GM23338 (cell line): ENCODE data around the gene ZNF264. TPM values are rescaled to one million over a fixed set of nuclear protein-coding genes. Genes with fewer than 3 reads are reported as not detected.
A peak's percentile ranks its signal among the peaks of the same experiment; 100 is the strongest.
"Not testable (repeated sequence)": the region's sequence is repeated elsewhere in the genome, so short reads cannot be mapped to it uniquely, and the experiment has no call there.

ENCODE experiments used
- ATAC-seq: fragments of 200-7000 bp; cut with Tn5 transposase; 3 replicates; pipeline ENCODE4 v1.9.1; 2020
- DNase-seq: peaks from one replicate; pipeline ENCODE4 v3.0.0-alpha.2; 2015; ENCODE audit warnings: low spot score
- H2AFZ ChIP-seq: fragments of 200-600 bp; sonication (generic); 2 replicates; pipeline ENCODE4 v1.8.0; 2016; ENCODE audit warnings: antibody characterized with exemption, mild to moderate bottlenecking, moderate library complexity
- H3F3A ChIP-seq: fragments of 200-600 bp; sonication (generic); replicated peaks from 2 replicates; pipeline ENCODE4 v1.8.0; 2017; ENCODE audit warnings: antibody characterized with exemption, mixed run types, low read depth
- H3K27ac ChIP-seq: fragments of 200-600 bp; sonication (generic); 2 replicates; pipeline ENCODE4 v1.6.1; 2016; ENCODE audit warnings: low read depth
- H3K27me3 ChIP-seq: fragments of 200-600 bp; sonication (generic); 2 replicates; pipeline ENCODE4 v1.8.0; 2016; ENCODE audit warnings: mild to moderate bottlenecking, mixed run types, moderate library complexity; ENCODE audit not compliant: insufficient read depth
- H3K36me3 ChIP-seq: fragments of 200-600 bp; sonication (generic); 2 replicates; pipeline ENCODE4 v1.8.0; 2016; ENCODE audit warnings: mild to moderate bottlenecking; ENCODE audit not compliant: insufficient read depth
- H3K4me1 ChIP-seq: fragments of 200-600 bp; sonication (generic); 2 replicates; pipeline ENCODE4 v1.8.0; 2016; ENCODE audit warnings: mild to moderate bottlenecking, moderate library complexity; ENCODE audit not compliant: insufficient read depth
- H3K4me2 ChIP-seq: fragments of 200-600 bp; sonication (generic); 2 replicates; pipeline ENCODE4 v1.7.1; 2017; ENCODE audit warnings: mixed run types
- H3K4me3 ChIP-seq: fragments of 200-600 bp; sonication (generic); 2 replicates; pipeline ENCODE4 v1.6.1; 2016; ENCODE audit warnings: mixed run types
- H3K79me2 ChIP-seq: fragments of 200-600 bp; sonication (generic); replicated peaks from 2 replicates; pipeline ENCODE4 v1.8.0; 2017; ENCODE audit warnings: mild to moderate bottlenecking; ENCODE audit not compliant: insufficient read depth
- H3K9me2 ChIP-seq: fragments of 200-600 bp; sonication (generic); 2 replicates; pipeline ENCODE4 v1.8.0; 2017; ENCODE audit not compliant: insufficient read depth
- H4K20me1 ChIP-seq: fragments of 200-600 bp; sonication (generic); replicated peaks from 2 replicates; pipeline ENCODE4 v1.8.0; 2017; ENCODE audit warnings: mild to moderate bottlenecking; ENCODE audit not compliant: insufficient read depth
- H3K27ac Mint-ChIP-seq: 2 replicates; pipeline ENCODE4 v1.8.0; 2020; ENCODE audit warnings: inconsistent platforms, mild to moderate bottlenecking, moderate library complexity, mixed read lengths
- H3K27me3 Mint-ChIP-seq: 3 replicates; pipeline ENCODE4 v1.8.0; 2022; ENCODE audit warnings: low read depth, mild to moderate bottlenecking, moderate library complexity, mixed read lengths, inconsistent platforms; ENCODE audit not compliant: insufficient read depth, poor library complexity
- H3K36me3 Mint-ChIP-seq: 3 replicates; pipeline ENCODE4 v1.8.0; 2021; ENCODE audit warnings: low read depth, mild to moderate bottlenecking, inconsistent platforms, moderate library complexity, mixed read lengths
- H3K4me1 Mint-ChIP-seq: 3 replicates; pipeline ENCODE4 v1.8.0; 2020; ENCODE audit warnings: mild to moderate bottlenecking, inconsistent platforms, mixed read lengths
- H3K4me3 Mint-ChIP-seq: 3 replicates; pipeline ENCODE4 v1.8.0; 2021; ENCODE audit warnings: moderate library complexity, mild to moderate bottlenecking, inconsistent platforms, mixed read lengths
- H3K9me3 Mint-ChIP-seq: 3 replicates; pipeline ENCODE4 v1.8.0; 2020; ENCODE audit warnings: moderate library complexity, mild to moderate bottlenecking, inconsistent platforms, mixed read lengths
- CREB1 ChIP-seq: fragments of 250-450 bp; sonication (Bioruptor Pico); IDR thresholded peaks from 2 replicates; pipeline ENCODE4 v1.5.0; 2020; ENCODE audit warnings: low read depth, mild to moderate bottlenecking, moderate library complexity
- EZH2 ChIP-seq: fragments of 200-600 bp; sonication (generic); IDR thresholded peaks from one replicate; pipeline ENCODE4 v1.8.0; 2017; ENCODE audit warnings: antibody characterized with exemption, mild to moderate bottlenecking, low read depth; ENCODE audit not compliant: unreplicated experiment
- EZH2phosphoT487 ChIP-seq: fragments of 200-600 bp; sonication (generic); IDR thresholded peaks from one replicate; pipeline ENCODE4 v1.8.1; 2018; ENCODE audit warnings: antibody characterized with exemption; ENCODE audit not compliant: unreplicated experiment
- JUNB ChIP-seq: IDR thresholded peaks from one replicate; pipeline ENCODE4 v1.6.1; 2016; ENCODE audit warnings: antibody characterized with exemption; ENCODE audit not compliant: unreplicated experiment
- NANOG ChIP-seq: IDR thresholded peaks from 2 replicates; pipeline ENCODE4 v1.6.1; 2016; ENCODE audit warnings: antibody characterized with exemption, borderline replicate concordance
- REST ChIP-seq: IDR thresholded peaks from one replicate; pipeline ENCODE4 v1.6.1; 2018; ENCODE audit warnings: antibody characterized with exemption; ENCODE audit not compliant: unreplicated experiment
- ZNF331 ChIP-seq: fragments of 250-450 bp; sonication (Bioruptor Pico); IDR thresholded peaks from 2 replicates; pipeline ENCODE4 v1.5.0; 2020; ENCODE audit warnings: low read depth, mild to moderate bottlenecking, moderate library complexity
- polyA plus RNA-seq: library from polyadenylated mRNA; unstranded; fragments of >200 nt; fragmentation: Nextera tagmentation; extraction: Ambion mirVana; gene quantifications from 2 replicates; pipeline ENCODE4 v1.2.1, GENCODE V29; 2016
- total RNA-seq: library from RNA; depleted of rRNA; stranded (reverse); fragments of >200 nt; shearing (Covaris generic); gene quantifications from 2 replicates; pipeline ENCODE4 v1.2.3, GENCODE V29; 2014
- TF ChIP-seq, protein P1 (sequence below): IDR thresholded peaks from 2 replicates; pipeline ENCODE4 v1.6.1; 2016; ENCODE audit warnings: antibody characterized with exemption
- TF ChIP-seq, protein P2 (sequence below): fragments of 250-450 bp; sonication (Bioruptor Pico); IDR thresholded peaks from 2 replicates; pipeline ENCODE4 v1.5.0; 2020; ENCODE audit warnings: mild to moderate bottlenecking, moderate library complexity

ZNF264 gene
- total and polyA plus RNA-seq, 2 experiments from 2014 or later = 4.0 to 25.9 TPM

DNA sequence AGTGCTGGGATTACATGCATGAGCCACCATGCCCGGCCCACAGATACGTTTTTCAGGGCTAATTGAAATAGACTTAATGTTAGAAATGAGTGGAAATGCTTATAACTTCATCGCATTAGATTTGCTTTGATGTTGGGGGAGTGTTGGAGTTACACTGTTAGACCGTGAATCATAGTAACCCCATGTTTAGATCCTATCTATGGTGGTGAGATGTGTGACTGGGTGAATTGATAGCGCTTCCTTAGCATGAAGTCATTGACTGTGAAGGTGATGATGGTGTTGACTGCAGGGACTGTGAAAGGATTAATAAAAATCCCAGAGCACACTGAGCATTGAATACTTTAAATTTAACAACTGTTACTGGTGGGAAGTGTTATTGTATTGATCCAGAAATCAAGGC, 1.7 kb downstream of the ZNF264 start (continued):
- no peak for TF ChIP-seq CREB1 (CRISPR knock-in tag)
- no peak for TF ChIP-seq NANOG
- TF ChIP-seq, protein P1, sequence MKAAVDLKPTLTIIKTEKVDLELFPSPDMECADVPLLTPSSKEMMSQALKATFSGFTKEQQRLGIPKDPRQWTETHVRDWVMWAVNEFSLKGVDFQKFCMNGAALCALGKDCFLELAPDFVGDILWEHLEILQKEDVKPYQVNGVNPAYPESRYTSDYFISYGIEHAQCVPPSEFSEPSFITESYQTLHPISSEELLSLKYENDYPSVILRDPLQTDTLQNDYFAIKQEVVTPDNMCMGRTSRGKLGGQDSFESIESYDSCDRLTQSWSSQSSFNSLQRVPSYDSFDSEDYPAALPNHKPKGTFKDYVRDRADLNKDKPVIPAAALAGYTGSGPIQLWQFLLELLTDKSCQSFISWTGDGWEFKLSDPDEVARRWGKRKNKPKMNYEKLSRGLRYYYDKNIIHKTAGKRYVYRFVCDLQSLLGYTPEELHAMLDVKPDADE = no peak
- no peak for TF ChIP-seq ZNF331 (CRISPR knock-in tag)
- no peak for TF ChIP-seq JUNB
- no peak for TF ChIP-seq EZH2phosphoT487
- TF ChIP-seq REST = no peak

GRCh38 chr19:57197874-57198273, 6.6 kb downstream of the ZNF264 start:
- not testable (repeated sequence) for H3K4me3 Mint-ChIP-seq, H3K27me3 ChIP-seq, H3K36me3 ChIP-seq, H3K4me2 ChIP-seq, H3K9me2 ChIP-seq, H3K27ac Mint-ChIP-seq, H4K20me1 ChIP-seq, DNase-seq, H3F3A ChIP-seq, ATAC-seq, H3K27ac ChIP-seq, H2AFZ ChIP-seq, H3K4me3 ChIP-seq, H3K4me1 ChIP-seq, H3K27me3 Mint-ChIP-seq, H3K4me1 Mint-ChIP-seq, H3K9me3 Mint-ChIP-seq
- H3K36me3 Mint-ChIP-seq = peaks cover 46% of the 10 kb centered on the region
- H3K79me2 ChIP-seq = peaks cover 23% of the 10 kb centered on the region

- no peak overlapping the region for H3K4me2 ChIP-seq
- H3K36me3 ChIP-seq = peaks cover 4% of the 10 kb centered on the region; the same call in 1 of the 2 replicates
- no peak overlapping the region for H3K4me3 Mint-ChIP-seq
- peaks cover 6% of the 10 kb centered on the region for H3K27me3 Mint-ChIP-seq
- peaks cover 31% of the 10 kb centered on the region for H3K36me3 Mint-ChIP-seq
- peaks cover 17% of the 10 kb centered on the region for H3K79me2 ChIP-seq
- no peaks in the 10 kb centered on the region for H3K9me2 ChIP-seq
- no peak overlapping the region for H2AFZ ChIP-seq
- no peak for DNase-seq
- no peaks in the 10 kb centered on the region; the same call in 1 of the 2 replicates for H4K20me1 ChIP-seq
- no peaks in the 10 kb centered on the region for H3K4me1 Mint-ChIP-seq
- H3F3A ChIP-seq = no peaks in the 10 kb centered on the region
- H3K4me1 ChIP-seq = no peaks in the 10 kb centered on the region
- no peak overlapping the region for H3K4me3 ChIP-seq
- no peak for ATAC-seq
- 0 out of 2 replicates have a peak overlapping the region, but pooled peaks have one; percentile 65 for H3K27ac Mint-ChIP-seq
- H3K9me3 Mint-ChIP-seq = no peaks in the 10 kb centered on the region; the same call in 2 of the 3 replicates
- H3K27me3 ChIP-seq = no peaks in the 10 kb centered on the region
- no peak overlapping the region for H3K27ac ChIP-seq
- no peak for TF ChIP-seq EZH2
- TF ChIP-seq, protein P2, sequence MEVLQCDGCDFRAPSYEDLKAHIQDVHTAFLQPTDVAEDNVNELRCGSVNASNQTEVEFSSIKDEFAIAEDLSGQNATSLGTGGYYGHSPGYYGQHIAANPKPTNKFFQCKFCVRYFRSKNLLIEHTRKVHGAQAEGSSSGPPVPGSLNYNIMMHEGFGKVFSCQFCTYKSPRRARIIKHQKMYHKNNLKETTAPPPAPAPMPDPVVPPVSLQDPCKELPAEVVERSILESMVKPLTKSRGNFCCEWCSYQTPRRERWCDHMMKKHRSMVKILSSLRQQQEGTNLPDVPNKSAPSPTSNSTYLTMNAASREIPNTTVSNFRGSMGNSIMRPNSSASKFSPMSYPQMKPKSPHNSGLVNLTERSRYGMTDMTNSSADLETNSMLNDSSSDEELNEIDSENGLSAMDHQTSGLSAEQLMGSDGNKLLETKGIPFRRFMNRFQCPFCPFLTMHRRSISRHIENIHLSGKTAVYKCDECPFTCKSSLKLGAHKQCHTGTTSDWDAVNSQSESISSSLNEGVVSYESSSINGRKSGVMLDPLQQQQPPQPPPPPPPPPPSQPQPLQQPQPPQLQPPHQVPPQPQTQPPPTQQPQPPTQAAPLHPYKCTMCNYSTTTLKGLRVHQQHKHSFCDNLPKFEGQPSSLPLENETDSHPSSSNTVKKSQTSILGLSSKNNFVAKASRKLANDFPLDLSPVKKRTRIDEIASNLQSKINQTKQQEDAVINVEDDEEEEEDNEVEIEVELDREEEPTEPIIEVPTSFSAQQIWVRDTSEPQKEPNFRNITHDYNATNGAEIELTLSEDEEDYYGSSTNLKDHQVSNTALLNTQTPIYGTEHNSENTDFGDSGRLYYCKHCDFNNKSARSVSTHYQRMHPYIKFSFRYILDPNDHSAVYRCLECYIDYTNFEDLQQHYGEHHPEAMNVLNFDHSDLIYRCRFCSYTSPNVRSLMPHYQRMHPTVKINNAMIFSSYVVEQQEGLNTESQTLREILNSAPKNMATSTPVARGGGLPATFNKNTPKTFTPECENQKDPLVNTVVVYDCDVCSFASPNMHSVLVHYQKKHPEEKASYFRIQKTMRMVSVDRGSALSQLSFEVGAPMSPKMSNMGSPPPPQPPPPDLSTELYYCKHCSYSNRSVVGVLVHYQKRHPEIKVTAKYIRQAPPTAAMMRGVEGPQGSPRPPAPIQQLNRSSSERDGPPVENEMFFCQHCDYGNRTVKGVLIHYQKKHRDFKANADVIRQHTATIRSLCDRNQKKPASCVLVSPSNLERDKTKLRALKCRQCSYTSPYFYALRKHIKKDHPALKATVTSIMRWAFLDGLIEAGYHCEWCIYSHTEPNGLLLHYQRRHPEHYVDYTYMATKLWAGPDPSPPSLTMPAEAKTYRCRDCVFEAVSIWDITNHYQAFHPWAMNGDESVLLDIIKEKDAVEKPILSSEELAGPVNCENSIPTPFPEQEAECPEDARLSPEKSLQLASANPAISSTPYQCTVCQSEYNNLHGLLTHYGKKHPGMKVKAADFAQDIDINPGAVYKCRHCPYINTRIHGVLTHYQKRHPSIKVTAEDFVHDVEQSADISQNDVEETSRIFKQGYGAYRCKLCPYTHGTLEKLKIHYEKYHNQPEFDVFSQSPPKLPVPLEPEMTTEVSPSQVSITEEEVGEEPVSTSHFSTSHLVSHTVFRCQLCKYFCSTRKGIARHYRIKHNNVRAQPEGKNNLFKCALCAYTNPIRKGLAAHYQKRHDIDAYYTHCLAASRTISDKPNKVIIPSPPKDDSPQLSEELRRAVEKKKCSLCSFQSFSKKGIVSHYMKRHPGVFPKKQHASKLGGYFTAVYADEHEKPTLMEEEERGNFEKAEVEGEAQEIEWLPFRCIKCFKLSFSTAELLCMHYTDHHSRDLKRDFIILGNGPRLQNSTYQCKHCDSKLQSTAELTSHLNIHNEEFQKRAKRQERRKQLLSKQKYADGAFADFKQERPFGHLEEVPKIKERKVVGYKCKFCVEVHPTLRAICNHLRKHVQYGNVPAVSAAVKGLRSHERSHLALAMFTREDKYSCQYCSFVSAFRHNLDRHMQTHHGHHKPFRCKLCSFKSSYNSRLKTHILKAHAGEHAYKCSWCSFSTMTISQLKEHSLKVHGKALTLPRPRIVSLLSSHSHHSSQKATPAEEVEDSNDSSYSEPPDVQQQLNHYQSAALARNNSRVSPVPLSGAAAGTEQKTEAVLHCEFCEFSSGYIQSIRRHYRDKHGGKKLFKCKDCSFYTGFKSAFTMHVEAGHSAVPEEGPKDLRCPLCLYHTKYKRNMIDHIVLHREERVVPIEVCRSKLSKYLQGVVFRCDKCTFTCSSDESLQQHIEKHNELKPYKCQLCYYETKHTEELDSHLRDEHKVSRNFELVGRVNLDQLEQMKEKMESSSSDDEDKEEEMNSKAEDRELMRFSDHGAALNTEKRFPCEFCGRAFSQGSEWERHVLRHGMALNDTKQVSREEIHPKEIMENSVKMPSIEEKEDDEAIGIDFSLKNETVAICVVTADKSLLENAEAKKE (CRISPR knock-in tag) = no peak
Observed at GRCh38 chr19:57202160-57202559, 10.9 kb downstream of the ZNF264 start.
